Smooth muscle cell of trachea (primary cell): ENCODE measurements around the gene MEIOSIN. TPM values are rescaled to one million over a fixed set of nuclear protein-coding genes. Genes with fewer than 3 reads are reported as not detected.

Source experiments
- total RNA-seq: library from RNA; depleted of rRNA; stranded (reverse); fragments of >200 nt; gene quantifications from 2 replicates; pipeline ENCODE4 v1.2.1, GENCODE V29; 2014

MEIOSIN gene
- total RNA-seq = not detected in 2 replicates

GRCh38 chr19:45733160-45733810, at the start of gene MEIOSIN:
TSS of gene MEIOSIN (plus strand) at chr19:45733439. CDS start at chr19:45735377, 1,938 bp downstream.

GRCh38 chr19:45691516-45692186, 41.6 kb upstream of the MEIOSIN start, which contains the start of gene SNRPD2:
TSS of gene SNRPD2 (minus strand) at chr19:45691953. CDS start at chr19:45691888, 65 bp downstream.

GRCh38 chr19:45692187-45693105, 40.8 kb upstream of the MEIOSIN start, which contains the start of gene QPCTL:
TSS of gene QPCTL (plus strand) at chr19:45692666. CDS start at chr19:45692704, 38 bp downstream.

GRCh38 chr19:45730368-45731288, 2.6 kb upstream of the MEIOSIN start, which contains the start of gene FBXO46:
TSS of gene FBXO46 (minus strand) at chr19:45730896. CDS start at chr19:45713495, 17,401 bp downstream.

GRCh38 chr19:45768984-45769782, 35.9 kb downstream of the MEIOSIN start, which contains the start of gene SIX5:
TSS of gene SIX5 (minus strand) at chr19:45769252. CDS start at chr19:45768844, 408 bp downstream.

GRCh38 chr19:45782162-45782691, 49.0 kb downstream of the MEIOSIN start, which contains the start of gene DMPK:
TSS of gene DMPK (minus strand) at chr19:45782490. CDS start at chr19:45782352, 138 bp downstream.

GRCh38 chr19:45792470-45793177, 59.4 kb downstream of the MEIOSIN start, which contains the start of gene DMWD:
TSS of gene DMWD (minus strand) at chr19:45792845. CDS start at chr19:45792756, 89 bp downstream.

Other genes with a start within 250 kb of the MEIOSIN start
- 12.9 and 14.0 TPM in 2 replicates for gene RTN2, start 236.4 kb upstream of the MEIOSIN start, total RNA-seq
- 3.3 and 4.1 TPM in 2 replicates for gene PPM1N, start 235.0 kb upstream of the MEIOSIN start, total RNA-seq
- 58.6 and 60.5 TPM in 2 replicates for gene VASP, start 226.0 kb upstream of the MEIOSIN start, total RNA-seq
- gene OPA3, start 148.6 kb upstream of the MEIOSIN start, total RNA-seq = 5.5 and 6.5 TPM in 2 replicates
- 0.17 and 0.73 TPM in 2 replicates for gene GPR4, start 131.2 kb upstream of the MEIOSIN start, total RNA-seq
- 38.3 and 63.5 TPM in 2 replicates for gene EML2, start 94.0 kb upstream of the MEIOSIN start, total RNA-seq
- gene GIPR, start 65.2 kb upstream of the MEIOSIN start, total RNA-seq = 0.29 TPM in 1 of 2 replicates, not detected in the other
- 228 and 382 TPM in 2 replicates for gene SNRPD2, start 41.5 kb upstream of the MEIOSIN start, total RNA-seq
- gene QPCTL, start 40.8 kb upstream of the MEIOSIN start, total RNA-seq = 9.6 and 11.1 TPM in 2 replicates
- gene FBXO46, start 2.5 kb upstream of the MEIOSIN start, total RNA-seq = 5.2 and 9.1 TPM in 2 replicates
- gene SIX5, start 35.8 kb downstream of the MEIOSIN start, total RNA-seq = 11.2 and 18.9 TPM in 2 replicates
- 27.3 and 94.1 TPM in 2 replicates for gene DMPK, start 49.1 kb downstream of the MEIOSIN start, total RNA-seq
- 38.8 and 43.2 TPM in 2 replicates for gene DMWD, start 59.4 kb downstream of the MEIOSIN start, total RNA-seq
- gene RSPH6A, start 81.9 kb downstream of the MEIOSIN start, total RNA-seq = 0.15 and 0.17 TPM in 2 replicates
- gene SYMPK, start 129.7 kb downstream of the MEIOSIN start, total RNA-seq = 36.5 and 42.3 TPM in 2 replicates
- gene FOXA3, start 130.9 kb downstream of the MEIOSIN start, total RNA-seq = not detected in 2 replicates
- gene IRF2BP1, start 152.7 kb downstream of the MEIOSIN start, total RNA-seq = 27.5 and 43.8 TPM in 2 replicates
- gene MYPOP, start 169.2 kb downstream of the MEIOSIN start, total RNA-seq = 2.5 and 2.8 TPM in 2 replicates
- gene NANOS2, start 181.3 kb downstream of the MEIOSIN start, total RNA-seq = not detected in 2 replicates
- not detected in 2 replicates for gene NOVA2, start 240.4 kb downstream of the MEIOSIN start, total RNA-seq